HG03378 (cell line): ENCODE measurements around the gene FSIP1.

Experiments used
- ATAC-seq: cut with Tn5 transposase; IDR thresholded peaks from one replicate; pipeline ENCODE4 v1.9.1; 2021; ENCODE audit warnings: mild to moderate bottlenecking, moderate library complexity; ENCODE audit not compliant: unreplicated experiment

Gene FSIP1

DNA sequence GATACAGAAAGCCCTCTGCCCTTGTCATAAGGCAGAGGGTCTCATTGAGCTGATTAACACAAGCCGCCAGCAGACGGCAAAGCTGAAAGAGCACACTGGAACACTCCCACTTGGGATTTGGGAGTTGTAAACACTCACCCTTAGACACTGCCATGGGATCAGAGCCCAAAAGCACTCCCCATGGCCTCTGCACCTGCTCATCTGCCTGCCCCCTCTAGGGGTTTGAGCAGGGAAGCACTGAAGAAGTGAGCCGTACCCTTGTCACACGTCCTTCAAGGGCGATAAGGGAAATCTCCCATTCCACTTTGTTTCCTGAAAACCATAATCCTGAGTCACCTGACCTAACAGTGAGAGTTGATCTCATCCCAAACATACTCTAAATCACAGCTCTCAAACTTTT lies 14.7 kb downstream of the FSIP1 start:
- ATAC-seq, result no peak

DNA sequence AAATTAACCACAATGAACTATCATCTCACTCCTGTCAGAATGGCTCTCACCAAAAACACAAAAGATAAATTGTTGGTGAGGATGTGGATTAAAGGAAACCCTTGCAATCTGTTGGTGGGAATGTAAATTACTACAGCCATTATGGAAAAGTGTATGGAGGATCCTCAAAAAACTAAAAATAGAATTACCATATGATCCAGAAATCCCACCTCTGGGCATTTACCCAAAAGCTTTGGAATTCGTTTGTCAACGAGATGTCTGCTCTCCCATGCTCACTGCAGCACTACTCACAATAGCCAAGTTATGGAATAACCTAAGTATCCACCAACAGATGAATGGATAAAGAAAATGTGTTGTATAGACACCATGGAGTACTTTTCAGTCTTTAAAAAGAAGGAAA lies 21.6 kb downstream of the FSIP1 start:
- ATAC-seq, result no peak

DNA sequence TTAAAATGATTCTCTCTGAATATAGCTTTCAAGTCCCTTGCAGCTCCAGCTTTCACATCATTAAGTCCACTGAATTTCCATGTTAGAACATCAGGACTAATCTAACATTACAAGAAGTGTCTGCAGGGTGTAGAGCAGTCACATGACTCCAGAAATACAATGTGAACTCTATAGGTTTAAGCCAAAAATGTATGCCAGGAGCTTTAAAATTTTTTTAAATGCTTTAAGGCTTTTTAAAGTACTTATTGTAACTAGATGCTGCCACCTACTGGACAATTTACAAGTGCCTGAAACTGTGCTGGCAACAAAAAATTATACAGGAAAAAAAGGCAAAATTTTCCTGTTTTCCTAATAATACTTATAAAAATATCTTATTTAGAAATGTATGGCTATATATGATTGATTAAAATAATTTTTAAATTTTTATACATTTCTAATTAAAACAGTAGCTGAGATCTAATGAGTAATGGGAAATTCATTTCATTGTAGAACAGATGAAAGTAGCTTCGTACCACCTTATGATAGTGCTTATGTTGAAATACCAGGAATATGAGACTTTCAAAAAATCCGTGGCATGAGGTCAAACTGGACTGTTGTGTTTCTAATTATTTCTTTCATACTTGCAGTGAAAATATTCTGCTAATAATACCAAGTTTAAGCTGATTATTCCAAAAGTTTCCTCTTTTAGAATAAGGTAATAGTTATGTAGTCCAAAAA lies 25.7 kb downstream of the FSIP1 start:
- no peak for ATAC-seq

DNA sequence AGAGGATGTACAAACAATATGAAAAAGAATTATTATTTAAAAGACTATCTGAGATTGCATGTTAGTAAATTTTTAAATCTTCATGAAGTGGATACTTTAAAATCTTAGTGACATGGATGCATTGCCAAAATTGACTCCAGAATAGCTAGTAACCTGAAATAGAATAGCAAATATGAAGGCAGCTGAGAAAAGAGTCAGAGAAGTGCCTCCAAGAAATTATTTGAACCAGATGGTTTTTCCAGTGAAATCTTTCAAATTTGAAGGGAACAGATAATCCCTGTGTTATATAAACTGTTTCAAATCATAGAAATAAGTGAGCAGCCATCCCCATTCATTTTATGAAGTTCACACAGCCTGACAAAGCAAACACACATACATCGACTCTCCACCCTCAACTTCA lies 29.6 kb downstream of the FSIP1 start:
- no peak for ATAC-seq

DNA sequence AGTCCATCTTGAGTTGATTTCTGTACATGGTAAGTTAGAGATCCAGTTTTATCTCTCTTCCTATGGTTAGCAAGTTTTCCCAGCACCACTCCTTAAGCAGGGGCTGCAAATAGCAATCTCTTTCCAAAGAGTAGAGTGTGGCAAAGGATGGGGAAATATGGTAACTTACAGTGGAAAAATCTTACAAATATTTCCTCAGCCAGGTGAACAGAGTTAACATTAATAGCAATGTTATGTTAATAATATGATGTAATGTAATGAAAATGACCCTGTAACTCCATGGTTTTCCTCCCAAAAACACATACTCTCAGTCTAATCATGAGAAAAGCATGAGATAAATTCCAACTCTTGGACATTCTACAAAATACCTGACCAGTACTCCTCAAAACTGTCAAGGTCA lies 30.4 kb downstream of the FSIP1 start:
- no peak for ATAC-seq

DNA sequence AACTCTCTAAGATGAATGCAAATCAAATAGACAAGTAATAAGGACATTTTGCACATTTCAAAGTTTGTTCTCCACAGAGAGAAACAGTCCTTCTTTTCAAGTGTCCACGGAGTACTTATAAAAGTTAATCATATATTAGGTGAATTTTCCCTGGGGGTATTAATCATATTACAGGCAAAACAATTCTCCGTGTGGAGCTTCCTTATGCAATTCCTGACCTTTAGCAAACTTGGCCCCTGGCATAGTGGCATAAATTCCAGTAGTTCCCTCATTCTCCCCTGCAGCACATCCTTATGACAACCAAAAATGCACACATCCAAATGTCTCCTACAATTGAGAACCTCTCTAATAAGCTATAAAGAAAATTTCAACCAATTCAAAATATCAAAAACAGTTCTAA lies 34.4 kb downstream of the FSIP1 start:
- ATAC-seq, result no peak

DNA sequence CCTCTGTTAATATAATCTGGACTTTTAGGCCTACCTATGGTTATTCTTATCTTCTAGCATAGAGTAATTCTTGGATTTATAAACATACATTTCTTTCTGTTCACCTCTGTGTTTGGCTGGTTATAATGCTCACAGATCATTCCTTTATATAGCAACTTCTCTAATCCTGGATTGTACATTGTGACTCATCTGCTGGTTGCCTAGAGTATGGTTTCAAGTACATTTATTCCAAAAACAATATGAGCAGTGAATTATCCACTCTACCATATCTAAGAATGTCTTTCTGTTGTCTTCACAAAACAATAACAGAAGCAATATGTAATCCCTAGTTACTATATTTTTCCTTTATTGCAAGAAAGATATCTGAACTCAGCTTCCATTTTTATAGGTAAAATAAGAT lies 35.3 kb downstream of the FSIP1 start:
- no peak for ATAC-seq

DNA sequence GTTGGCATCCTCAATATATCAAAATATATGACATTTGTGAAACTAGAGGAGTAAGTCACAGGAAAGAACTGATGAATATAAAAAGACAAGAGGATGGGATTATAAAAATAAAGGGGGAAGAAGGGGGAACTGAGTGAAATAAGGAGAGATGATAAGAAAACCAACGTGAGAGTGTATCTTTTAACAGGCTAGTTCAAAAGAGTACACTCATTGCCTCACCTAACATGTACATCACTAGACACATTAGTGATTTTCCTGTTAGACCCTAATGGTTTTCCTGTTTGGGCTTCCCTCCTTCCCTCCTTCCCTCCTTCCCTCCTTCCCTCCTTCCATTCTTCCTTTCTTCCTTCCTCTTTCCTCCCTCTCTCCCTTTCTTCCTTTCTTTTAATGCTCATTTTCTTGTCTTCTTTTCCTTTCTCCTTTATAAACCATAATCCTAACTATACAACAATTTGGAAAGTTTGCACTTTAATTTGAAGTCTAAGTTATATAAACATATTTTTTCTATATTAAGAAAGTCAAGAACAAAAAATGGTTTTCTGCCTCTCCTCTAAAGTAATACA lies 35.8 kb downstream of the FSIP1 start:
- ATAC-seq, result no peak

DNA sequence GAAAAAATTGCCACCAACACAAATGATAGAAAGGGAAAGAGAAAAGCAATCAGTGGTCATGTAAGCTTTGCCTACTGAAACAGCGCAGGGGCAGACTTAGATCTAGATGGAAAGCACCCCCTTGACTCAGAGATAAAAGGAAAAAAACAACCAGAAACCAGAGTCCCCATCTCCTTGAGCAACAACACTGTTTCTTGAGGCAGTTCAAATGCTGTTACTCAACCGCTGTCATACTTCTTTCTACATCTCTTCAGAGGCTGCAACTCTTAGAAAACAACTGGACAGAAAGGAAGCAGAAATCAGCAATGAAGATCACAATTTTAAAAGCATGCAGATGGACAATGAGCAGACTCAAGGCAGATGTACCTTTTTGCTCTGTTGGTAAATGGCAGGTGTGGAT lies 36.5 kb downstream of the FSIP1 start:
- no peak for ATAC-seq

DNA sequence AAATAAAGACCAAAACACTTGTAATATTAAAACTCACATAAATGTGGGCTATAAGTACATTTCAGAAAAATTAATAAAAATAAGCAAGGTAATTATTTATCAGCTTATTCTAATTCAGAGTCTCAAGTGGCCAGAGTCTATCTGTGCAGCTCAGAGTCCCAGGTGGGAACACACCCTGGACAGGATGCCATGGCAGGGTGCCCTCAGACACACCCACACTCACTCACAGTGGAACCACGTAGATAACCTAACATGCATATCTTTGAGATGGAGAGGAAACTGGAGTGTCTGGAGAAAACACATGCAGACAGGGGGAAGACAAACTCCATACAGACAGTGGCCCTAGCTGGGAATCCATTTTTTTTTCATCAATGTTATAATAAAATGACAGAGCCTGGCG lies 37.2 kb downstream of the FSIP1 start:
- no peak for ATAC-seq

DNA sequence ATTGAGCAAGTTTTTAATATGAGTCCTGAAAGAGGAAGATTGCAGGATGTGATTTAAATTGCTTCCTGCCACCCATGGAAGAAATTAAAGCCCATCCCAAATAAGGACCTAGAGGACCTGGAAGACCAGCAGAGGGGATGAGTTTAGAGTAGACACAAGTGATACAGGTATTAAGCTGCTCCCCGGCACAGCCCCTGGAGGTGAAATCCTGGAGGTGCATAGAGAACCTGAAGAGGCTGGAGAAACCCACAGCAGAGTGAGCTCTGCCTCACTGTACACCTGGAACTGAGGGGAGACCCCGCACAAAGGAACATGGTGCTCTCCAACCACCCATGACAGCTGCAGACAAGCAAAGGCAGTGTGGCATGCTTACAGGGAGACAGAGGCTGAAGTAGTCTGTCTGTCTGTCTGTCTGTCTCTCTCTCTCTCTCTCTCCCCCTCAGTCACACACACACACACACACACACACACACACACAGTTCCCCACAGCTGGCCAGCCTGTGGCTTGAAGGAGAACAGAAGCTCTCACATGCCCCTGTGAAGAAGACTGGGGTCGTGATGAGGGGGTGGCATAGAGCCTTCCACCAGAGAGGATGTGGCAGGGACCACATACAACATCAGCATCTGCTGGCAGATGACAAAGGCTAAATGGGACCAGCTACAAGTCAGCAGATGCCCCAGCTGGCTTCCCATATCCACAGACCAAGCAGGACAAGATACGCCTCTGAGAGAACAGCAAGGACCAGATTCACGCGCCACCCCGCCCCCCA lies 38.1 kb downstream of the FSIP1 start:
- ATAC-seq, result no peak

DNA sequence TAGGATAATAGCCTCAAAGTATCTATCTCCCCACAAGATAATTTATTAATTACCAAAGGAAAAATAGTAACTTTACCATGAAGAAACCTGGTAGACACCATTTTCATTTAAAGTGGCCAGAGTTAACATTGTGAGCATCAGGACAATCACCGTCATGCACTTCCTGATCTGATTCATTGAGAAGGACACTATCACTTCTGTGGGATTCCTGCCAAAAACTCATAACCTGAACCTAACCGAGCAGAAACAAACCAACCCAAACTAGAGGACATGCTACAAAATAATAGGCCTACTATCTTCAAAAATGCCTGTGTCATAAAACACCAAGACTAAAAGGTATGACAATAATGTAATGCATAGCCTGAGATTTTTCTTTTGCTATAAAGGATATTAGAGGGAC lies 39.0 kb downstream of the FSIP1 start:
- ATAC-seq, result no peak

DNA sequence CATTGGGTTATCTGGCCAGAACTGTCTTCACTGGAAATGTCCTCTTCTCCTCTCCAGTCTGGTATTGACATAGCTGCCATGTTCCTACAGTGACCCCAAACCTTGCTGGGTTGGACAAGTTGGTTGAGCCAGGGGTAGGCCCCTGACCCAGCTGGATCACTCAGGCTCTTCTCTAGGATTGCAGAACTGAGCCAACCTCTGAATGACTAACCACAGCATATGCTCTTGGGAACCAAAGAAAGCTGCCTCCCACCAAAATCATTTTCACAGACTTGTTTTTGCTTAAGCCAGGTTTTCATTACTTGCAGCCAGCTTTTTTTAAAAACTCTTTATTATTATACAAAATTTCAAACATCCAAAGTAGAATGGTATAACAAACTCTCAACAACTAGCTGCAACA lies 41.4 kb downstream of the FSIP1 start:
- no peak for ATAC-seq

DNA sequence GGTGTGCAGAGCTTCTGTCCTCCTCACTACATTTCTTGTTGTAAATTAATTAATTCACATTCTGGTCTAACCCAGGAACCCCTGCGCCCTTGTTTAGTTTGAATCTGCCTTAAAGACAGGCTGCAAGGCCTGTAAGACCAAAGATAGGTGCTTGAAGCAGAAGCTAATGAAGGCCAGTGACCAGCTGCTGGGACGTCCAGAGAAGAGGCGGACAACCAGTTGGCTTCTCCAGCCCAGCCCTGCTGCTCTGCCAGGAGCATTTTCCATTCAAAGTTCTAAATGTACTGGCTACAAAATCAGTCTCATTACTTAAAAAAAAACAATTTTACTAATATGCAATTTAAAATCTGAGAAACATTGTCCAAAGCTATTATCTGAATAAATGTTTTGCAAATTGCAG lies 43.6 kb downstream of the FSIP1 start:
- ATAC-seq, result no peak

DNA sequence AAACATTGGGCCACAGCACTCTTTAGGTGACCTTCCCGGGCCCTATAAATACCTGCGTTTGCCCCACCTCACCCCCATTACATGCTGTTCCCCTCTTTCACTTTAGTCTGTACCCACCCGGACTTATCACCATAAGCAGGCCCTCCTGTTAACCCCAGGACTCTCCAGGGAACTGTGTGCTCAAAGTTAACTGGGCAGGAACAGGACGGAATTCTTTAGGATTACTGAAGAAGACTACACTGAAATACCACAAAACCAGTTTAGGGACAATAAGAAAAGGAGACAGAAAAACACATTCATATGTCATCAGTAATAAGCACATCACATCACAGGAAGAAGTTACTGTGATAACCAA lies 45.5 kb downstream of the FSIP1 start:
- no peak for ATAC-seq

DNA sequence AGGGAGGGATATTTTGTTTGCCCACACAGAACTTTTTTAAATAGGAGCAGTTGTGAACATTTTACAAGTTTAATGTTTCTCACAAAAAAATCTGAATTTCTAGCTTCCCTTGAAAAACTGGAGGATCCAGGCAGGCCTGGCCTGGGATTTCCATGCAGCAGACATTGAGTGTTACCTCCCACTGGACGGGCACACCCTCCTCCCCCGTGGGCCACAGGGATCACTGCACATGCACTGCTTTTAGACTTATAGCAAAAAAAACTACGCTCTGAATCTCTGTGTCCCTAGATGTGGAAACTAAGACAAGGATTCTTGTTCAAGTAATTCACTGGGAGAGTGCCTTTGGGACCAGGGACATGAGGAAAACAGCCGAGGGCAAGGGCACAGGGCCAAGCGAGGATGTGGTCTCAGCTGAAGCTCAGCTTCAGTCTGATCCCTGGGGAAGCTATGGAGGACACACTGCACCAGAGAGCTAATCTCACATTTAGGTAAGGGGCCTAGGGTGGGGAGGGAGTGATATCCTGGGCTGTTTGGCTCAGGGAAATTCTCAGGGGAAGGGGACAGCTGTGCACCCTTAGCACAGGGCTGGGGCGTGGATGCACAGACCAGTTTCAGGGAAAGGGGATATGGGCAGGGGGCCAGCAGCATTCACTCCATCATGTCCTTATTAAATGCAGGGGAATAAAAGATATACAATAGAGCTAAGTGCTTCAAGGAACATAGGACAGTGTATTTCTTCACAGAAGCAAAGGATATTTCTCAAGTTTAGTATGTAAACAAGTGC lies 46.0 kb downstream of the FSIP1 start:
- no peak for ATAC-seq

DNA sequence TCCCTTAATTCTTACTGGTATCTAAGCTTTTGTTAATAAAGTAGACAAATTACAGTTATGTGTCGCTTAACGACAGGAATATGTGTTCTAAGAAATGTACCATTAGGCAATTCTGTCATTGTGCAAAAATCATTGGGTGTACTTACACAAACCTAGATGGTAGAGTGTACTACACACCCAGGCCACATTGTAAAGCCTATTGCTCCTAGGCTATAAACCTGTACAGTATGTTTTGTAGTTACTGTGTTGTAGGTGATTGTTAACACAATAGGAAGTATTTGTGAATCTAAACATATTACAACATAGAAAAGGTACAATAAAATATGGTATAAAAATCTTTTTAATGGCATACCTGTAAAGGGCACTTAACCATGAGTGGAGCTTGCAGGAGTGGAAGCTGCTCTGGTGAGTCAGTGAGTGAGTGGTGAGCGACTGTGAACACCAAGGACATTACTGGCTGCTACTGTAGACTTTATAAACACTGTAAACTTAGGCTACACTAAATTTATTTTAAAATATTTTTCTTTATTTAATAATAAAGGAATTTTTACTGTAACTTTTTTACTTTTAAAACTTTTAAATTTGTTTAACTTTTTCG lies 47.4 kb downstream of the FSIP1 start:
- ATAC-seq, result no peak

DNA sequence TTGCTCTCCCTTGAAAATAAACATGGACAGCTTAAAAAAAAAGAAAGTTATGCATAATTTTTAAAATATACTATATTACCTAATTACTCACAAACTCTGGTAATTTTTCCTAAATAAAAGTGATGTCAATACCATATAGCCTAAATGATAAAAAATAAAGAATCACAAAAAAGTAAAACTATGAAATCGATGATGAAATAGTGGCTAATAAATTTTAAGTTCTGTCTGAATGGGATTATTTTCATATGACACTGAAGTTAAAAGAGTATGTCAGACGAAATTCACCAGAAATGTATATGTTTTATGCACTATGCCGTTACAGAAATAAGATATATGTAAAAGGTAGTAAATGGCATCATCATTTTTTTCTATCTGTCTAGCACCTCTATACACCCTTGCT lies 51.4 kb downstream of the FSIP1 start:
- no peak for ATAC-seq

DNA sequence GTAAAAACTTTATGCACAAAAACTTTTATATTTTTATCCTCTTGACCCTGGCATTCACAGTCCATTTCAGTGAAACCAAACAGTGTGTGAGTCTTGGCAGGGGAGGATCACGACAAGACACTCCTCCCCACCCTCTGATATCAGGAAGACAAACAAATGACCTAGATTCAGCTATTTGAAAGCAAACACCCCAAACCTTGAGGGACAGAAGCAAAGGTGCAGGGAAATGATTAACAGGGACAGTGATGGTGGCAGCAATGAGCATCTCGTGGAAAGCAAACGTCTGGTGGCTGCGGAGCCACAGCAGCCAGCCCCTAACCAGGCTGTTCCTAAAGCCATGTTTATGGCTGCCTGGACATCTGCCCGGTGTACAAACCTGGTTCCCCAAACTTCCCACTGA lies 52.1 kb downstream of the FSIP1 start:
- no peak for ATAC-seq

DNA sequence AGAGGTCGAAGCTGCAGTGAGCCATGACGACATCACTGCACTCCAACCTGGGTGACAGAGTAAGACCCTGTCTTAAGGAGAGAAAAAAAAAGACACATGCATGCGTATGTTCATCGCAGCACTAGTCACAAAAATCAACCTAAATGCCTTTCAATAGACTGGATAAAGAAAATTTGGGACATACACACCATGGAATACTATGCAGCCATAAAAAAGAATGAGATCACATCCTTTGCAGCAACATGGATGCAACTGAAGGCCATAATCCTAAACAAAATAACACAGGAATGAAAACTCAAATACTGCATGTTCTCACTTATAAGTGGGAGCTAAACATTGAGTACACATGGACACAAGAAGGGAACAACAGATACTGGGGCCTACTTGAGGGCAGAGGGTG lies 53.1 kb downstream of the FSIP1 start:
- ATAC-seq, result no peak

DNA sequence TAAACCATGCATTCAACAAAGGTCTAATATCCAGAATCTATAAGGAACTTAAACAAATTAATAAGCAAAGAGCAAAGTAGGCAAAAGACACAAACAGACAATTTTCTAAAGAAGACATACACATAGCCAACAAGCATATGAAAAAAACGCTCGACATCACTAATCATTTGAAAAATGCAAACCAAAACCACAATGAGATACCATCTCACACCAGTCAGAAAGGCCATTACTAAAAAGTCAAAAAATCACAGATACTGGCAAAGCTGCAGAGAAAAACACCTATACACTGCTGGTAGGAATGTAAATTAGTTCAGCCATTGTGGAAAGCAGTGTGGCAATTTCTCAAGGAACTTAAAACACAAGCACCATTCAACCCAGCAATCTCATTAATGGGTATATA lies 53.8 kb downstream of the FSIP1 start:
- ATAC-seq, result no peak
